Pancreas (tissue), 10 donors: ENCODE data around the gene CACNA1H. TPM values are rescaled to one million over a fixed set of nuclear protein-coding genes. Genes with fewer than 3 reads are reported as not detected.

Source experiments
- ATAC-seq, 4 donors: fragments of 200-7000 bp; cut with Tn5 transposase; one replicate each; pipeline versions ENCODE4 v1.8.0 to v1.9.1; 2020; ENCODE audit warnings: mild to moderate bottlenecking in 4 of 4, moderate library complexity in 4 of 4
- DNase-seq, 6 donors: peaks; one replicate each; pipeline ENCODE4 v3.0.0-alpha.2; 2020
- FAIRE-seq: peaks from 2 replicates; lab custom pipeline; 2012; peaks lifted over from hg19 to GRCh38; lab: Jason Lieb, UNC
- H3K27ac ChIP-seq, 4 donors: fragments of 200-600 bp; sonication (generic); 1 replicate in 3 of 4; 2 replicates in 1 of 4; pipeline versions ENCODE4 v1.5.0 to v1.8.0; 2020
- H3K27me3 ChIP-seq, 4 donors: fragments of 200-600 bp; one replicate each; pipeline ENCODE4 v1.8.0; 2021
- H3K36me3 ChIP-seq, 3 donors: fragments of 200-600 bp; sonication (generic) in 1 of 3; one replicate each; pipeline versions ENCODE4 v1.5.0 to v1.8.0; 2020 to 2021
- H3K4me1 ChIP-seq, 3 donors: fragments of 200-600 bp; one replicate each; pipeline ENCODE4 v1.8.0; 2021
- H3K4me3 ChIP-seq, 4 donors: fragments of 200-600 bp; sonication (generic) in 2 of 4; one replicate each; pipeline versions ENCODE4 v1.5.0 to v1.8.0; 2020 to 2021
- H3K9me3 ChIP-seq, 4 donors: fragments of 200-600 bp; one replicate each; pipeline ENCODE4 v1.8.0; 2021
- WGBS, 2 donors: extraction: QIAGEN DNeasy Blood & Tissue Kit; methylation state at CpG; one replicate each; pipeline ENCODE4 v1.1.7; 2013; 5-methylcytosine and 5-hydroxymethylcytosine counted together
- intact Hi-C, 3 donors: fragments of 100-400 bp; cut with DNase I; formaldehyde crosslinking; loops; one replicate each; pipeline versions ENCODE4 v1.11.1 to v1.14.2; 2022
- polyA plus RNA-seq, 2 donors: library from polyadenylated mRNA; stranded (reverse); fragments of 200-250 nt; gene quantifications; one replicate each; pipeline ENCODE4 v1.2.3, GENCODE V29; 2013
- total RNA-seq, 6 donors: library from RNA; stranded (reverse); fragmentation: NEBNext Ultra II Directional in 4 of 6; extraction: Animal tissue kit (Norgen Biotek cat#: 25700) in 4 of 6; gene quantifications; one replicate each; pipeline versions ENCODE4 v1.2.1 to v1.2.4, GENCODE V29; 2021 to 2023
- TF ChIP-seq, protein P1 (sequence below), 4 donors: fragments of 200-600 bp; sonication (generic) in 3 of 4; IDR thresholded peaks; one replicate each; pipeline versions ENCODE4 v1.5.0 to v1.8.0; 2021; ENCODE audit warnings: antibody characterized with exemption in 4 of 4
- donor health status: healthy with polysubstance abuse.
- donor health status: DM: no; HTN: no; CAD: no; lungs with moderate emphysema.
- donor health status: DM: no; HTN: no; CAD: no.
- donor health status: control.
- donor health status: control.
- donor health status: Bipolar disorder and iron deficiency.
- donor health status: DM: yes; HTN: yes; CAD: no.
- donor health status: DM: no; HTN: no; CAD: no.
- donor health status: DM: no; HTN: no; CAD: no.
- donor health status: DM: yes; HTN: yes; CAD: no.

CACNA1H gene
- total and polyA plus RNA-seq, 8 donors: 2.5 to 20.5 (median 4.9) TPM

DNA sequence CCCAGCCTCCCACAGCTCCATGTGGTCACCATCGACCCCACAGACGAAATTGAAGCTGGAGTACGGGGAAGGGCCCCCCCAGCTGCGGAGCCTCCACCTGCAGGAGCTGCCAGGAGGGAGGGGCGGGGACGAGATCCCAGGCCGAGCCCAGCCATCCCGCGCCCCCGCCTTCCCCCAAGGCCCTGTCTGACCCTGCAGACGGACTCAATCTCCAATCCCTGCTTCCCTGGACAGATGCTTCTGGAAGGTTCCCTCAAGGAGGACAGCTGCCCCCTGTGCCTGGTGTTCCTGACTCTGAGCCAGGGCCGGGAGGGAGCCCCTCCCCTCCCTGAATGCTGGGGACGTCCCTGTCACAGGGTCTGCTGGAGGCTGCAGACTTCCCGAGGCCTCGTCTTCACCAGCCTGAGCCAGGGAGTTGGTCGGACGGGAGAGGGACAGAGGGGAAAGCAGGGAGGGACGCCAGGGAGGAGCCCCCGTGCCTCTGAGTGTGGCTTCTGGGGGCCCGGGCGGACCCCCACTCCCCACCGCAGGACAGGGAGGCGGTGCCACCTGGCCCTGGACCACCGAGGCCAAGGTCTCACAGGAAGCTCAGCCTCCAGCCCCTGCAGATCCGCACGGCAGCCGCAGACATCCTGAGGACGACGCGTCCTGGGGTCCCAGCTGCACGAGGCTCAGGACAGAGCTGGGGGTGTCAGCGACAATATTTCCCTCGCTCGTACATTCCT lies 35.6 kb upstream of the CACNA1H start:
- ATAC-seq (no peak), FAIRE-seq (no peak), DNase-seq (no peak)
- TF ChIP-seq, protein P1, sequence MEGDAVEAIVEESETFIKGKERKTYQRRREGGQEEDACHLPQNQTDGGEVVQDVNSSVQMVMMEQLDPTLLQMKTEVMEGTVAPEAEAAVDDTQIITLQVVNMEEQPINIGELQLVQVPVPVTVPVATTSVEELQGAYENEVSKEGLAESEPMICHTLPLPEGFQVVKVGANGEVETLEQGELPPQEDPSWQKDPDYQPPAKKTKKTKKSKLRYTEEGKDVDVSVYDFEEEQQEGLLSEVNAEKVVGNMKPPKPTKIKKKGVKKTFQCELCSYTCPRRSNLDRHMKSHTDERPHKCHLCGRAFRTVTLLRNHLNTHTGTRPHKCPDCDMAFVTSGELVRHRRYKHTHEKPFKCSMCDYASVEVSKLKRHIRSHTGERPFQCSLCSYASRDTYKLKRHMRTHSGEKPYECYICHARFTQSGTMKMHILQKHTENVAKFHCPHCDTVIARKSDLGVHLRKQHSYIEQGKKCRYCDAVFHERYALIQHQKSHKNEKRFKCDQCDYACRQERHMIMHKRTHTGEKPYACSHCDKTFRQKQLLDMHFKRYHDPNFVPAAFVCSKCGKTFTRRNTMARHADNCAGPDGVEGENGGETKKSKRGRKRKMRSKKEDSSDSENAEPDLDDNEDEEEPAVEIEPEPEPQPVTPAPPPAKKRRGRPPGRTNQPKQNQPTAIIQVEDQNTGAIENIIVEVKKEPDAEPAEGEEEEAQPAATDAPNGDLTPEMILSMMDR (IDR thresholded peaks at IDR 0.05): no peak
- Histone ChIP-seq H3K9me3 (no peaks in the 10 kb centered on the region), H3K27me3 (no peaks in the 10 kb centered on the region), H3K36me3 (no peaks in the 10 kb centered on the region), H3K27ac (no peak overlapping the region), H3K4me1 (no peaks in the 10 kb centered on the region), H3K4me3 (no peak overlapping the region)
- WGBS, 2 donors: 53 to 54% methylated on average over 31 to 34 of the region's 34 CpGs
- intact Hi-C loops: no loop called here

DNA sequence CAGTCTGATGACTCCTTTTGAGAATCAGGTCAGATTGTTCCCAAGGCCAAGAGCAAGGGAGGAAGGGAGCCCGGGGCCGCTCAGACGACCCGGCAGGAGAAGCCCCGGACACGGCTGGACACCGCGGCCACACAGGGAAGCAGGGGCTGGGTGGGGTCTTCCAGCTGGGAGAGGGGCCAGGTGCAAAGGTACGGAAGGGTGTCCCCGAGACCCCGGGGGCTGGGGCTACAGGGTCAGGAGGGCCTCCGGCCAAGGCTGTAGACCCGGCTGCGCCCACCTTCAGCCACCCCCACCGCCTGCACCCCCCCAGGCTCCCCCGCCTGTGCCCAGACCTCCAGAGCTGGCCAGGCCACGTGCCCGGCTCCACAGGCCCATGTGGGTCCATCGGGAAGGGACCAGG lies 35.0 kb upstream of the CACNA1H start:
- DNase-seq (no peak), FAIRE-seq (no peak), ATAC-seq (no peak)
- H3K27ac ChIP-seq: no peak overlapping the region
- 68 to 76% methylated on average over 18 to 19 of the region's 19 CpGs for WGBS, 2 donors
- H3K36me3 ChIP-seq: no peaks in the 10 kb centered on the region
- TF ChIP-seq, protein P1 (IDR thresholded peaks at IDR 0.05): no peak
- intact Hi-C loops: no loop called here
- no peaks in the 10 kb centered on the region for H3K27me3 ChIP-seq
- no peaks in the 10 kb centered on the region for H3K4me1 ChIP-seq
- no peaks in the 10 kb centered on the region for H3K9me3 ChIP-seq
- H3K4me3 ChIP-seq: no peak overlapping the region

DNA sequence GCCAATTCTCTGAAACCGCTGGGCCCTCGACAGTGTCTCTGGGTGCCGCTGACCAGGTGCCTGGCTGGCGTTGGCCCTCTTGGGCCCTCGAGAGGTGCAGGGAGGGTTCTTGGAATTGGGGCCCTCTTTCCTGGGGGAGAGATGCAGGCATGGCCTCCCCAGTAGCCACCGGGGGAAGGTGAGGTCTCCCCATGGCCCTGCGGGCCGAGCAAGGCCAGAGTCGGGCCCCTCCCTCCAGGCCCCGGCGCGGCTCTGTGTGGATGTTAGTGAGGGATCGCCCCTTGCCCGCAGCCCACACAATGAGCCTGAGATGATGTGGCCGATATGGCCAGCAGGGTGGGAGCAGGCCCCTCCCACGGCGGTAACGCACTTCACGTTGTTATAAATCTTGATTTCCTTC lies 33.8 kb upstream of the CACNA1H start:
- Histone ChIP-seq H3K9me3 (no peaks in the 10 kb centered on the region), H3K36me3 (no peaks in the 10 kb centered on the region), H3K4me1 (no peaks in the 10 kb centered on the region), H3K27ac (no peak overlapping the region), H3K4me3 (no peak overlapping the region), H3K27me3 (no peaks in the 10 kb centered on the region)
- 86 to 92% methylated on average over 17 to 19 of the region's 19 CpGs for WGBS, 2 donors
- intact Hi-C loops: no loop called here
- TF ChIP-seq, protein P1 (IDR thresholded peaks at IDR 0.05): no peak
- FAIRE-seq (no peak), ATAC-seq (no peak), DNase-seq (no peak)

- WGBS, 2 donors: 51 to 53% methylated on average over 35 of the region's 35 CpGs
- Histone ChIP-seq H3K4me3 (no peak overlapping the region), H3K9me3 (no peaks in the 10 kb centered on the region), H3K36me3 (no peaks in the 10 kb centered on the region), H3K27me3 (no peaks in the 10 kb centered on the region), H3K27ac (no peak overlapping the region), H3K4me1 (no peaks in the 10 kb centered on the region)
- ATAC-seq (no peak), DNase-seq (no peak), FAIRE-seq (no peak)
- TF ChIP-seq, protein P1 (IDR thresholded peaks at IDR 0.05): no peak
- intact Hi-C loops: no loop called here
Observed at GRCh38 chr16:1119766-1120576, 32.9 kb upstream of the CACNA1H start.

DNA sequence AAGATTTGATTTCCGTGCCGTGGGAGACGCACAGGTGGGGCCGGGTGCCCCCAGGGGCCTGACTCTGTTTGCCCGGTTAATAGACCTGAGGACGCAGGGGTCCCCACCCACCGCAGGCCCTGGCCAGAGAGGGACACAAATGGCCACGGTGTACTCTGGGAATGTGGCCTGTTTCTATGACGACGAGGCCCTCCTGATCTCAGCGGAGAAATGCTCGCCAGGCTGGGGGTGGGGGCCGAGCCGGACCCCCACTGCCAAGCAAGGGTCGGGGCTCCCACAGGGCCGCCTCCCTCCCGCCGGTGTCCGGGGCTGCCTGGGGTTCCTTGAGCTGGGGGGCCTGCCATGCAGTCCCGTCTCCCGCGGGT lies 32.3 kb upstream of the CACNA1H start:
- FAIRE-seq: no peak
- DNase-seq: no peak
- WGBS, 2 donors: 29 to 33% methylated on average over 15 to 22 of the region's 22 CpGs

More for the DNA sequence above, 32.3 kb upstream of the CACNA1H start:
- intact Hi-C loops: no loop called here
- Histone ChIP-seq H3K36me3 (no peaks in the 10 kb centered on the region), H3K27ac (no peak overlapping the region), H3K9me3 (no peaks in the 10 kb centered on the region), H3K4me3 (no peak overlapping the region), H3K4me1 (no peaks in the 10 kb centered on the region), H3K27me3 (no peaks in the 10 kb centered on the region)
- TF ChIP-seq, protein P1 (IDR thresholded peaks at IDR 0.05): no peak
- ATAC-seq: no peak
